ENCODE results near the gene PCDHA1.
"Not testable (repeated sequence)": the region's sequence is repeated elsewhere in the genome, so short reads cannot be mapped to it uniquely, and the experiment has no call there.

PCDHA1 gene

DNA sequence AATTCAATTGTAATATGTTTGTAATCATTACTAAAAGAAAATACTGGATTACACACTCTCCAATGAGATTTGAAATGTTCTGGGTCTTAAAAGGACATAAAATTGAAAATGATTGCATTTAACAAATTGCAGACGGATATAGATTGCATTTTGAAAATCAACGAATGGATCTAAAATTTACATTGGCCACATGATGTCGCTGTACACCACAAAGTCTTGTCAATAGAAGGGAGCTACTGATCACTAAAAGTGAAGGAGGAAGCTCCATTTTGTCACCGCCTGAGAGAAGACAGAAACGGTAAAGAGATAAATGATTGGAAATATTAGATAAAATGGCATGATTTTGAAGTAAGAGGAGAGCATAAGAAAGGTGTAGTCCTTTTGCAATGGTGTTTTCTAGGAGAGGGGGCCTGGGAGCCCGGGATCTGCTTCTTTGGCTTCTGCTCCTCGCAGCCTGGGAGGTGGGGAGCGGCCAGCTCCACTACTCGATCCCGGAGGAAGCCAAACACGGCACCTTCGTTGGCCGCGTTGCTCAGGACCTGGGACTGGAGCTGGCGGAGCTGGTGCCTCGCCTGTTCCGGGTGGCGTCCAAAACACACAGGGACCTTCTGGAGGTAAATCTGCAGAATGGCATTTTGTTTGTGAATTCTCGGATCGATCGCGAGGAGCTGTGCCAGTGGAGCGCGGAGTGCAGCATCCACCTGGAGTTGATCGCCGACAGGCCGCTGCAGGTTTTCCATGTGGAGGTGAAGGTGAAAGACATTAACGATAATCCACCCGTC, at the start of gene PCDHA1:
PCDHA1 (plus strand) TSS at position 236 of the 782 bp plus-strand sequence.
- Histone ChIP-seq H3K27ac (ENCODE audit: low read depth, low read length) (no peak within 1 kb of the TSS), H3K9ac (ENCODE audit: low read length) (no peak within 1 kb of the TSS), H3K4me1 (ENCODE audit: control insufficient read depth, insufficient read depth, low read length) (no peaks in the 10 kb centered on the region), H3K36me3 (ENCODE audit: control insufficient read depth, insufficient read depth, low read length) (no peaks in the 10 kb centered on the region), H3K27me3 (ENCODE audit: control insufficient read depth, insufficient read depth, low read length) (no peaks in the 10 kb centered on the region), H3K4me3 (ENCODE audit: low read length) (no peak within 1 kb of the TSS)

DNA sequence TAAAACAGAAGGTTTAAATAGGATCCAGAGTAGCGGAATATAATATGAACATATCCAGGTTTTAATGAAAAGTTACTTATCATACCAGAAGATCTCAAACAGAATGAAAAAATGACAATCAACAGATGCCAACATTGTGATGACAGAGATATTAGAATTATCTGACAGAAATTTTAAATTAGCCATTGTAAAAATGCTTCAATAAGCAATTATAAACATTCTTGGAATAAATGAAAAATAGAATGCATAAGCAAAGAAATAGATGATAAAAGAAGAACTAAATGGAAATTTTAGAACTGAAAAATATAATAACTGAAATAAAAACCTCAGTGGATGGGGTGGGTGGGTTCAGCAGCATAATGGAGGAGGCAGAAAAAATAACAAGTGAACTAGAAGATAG, 48.5 kb upstream of the PCDHA1 start:
- H3K27ac ChIP-seq (ENCODE audit: low read depth, low read length) = no peak overlapping the region
- no peaks in the 10 kb centered on the region for H3K27me3 ChIP-seq (ENCODE audit: control insufficient read depth, insufficient read depth, low read length)
- H3K4me1 ChIP-seq (ENCODE audit: control insufficient read depth, insufficient read depth, low read length) = no peaks in the 10 kb centered on the region
- H3K4me3 ChIP-seq (ENCODE audit: low read length) = no peak overlapping the region
- no peak overlapping the region for H3K9ac ChIP-seq (ENCODE audit: low read length)
- no peaks in the 10 kb centered on the region for H3K36me3 ChIP-seq (ENCODE audit: control insufficient read depth, insufficient read depth, low read length)

DNA sequence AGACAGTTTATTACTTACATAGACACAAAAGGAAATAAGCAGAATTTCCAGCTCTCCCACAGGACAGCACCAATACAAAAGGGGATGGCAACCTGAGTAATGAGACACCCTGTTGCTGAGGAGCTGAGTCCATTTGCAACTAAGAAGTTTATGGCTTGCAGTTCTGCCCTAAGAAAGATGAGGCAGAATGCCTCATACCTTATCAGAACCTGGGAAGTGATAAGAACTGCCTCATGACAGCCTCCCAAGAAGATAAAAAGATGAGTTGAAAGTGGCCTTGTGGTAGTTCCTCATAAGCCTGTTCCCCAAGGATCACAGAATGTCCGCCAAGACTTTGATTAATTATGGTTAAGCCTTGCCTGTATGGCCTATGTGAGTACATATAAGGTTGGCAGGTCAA, 44.0 kb upstream of the PCDHA1 start:
- Histone ChIP-seq H3K27ac (ENCODE audit: low read depth, low read length) (no peak overlapping the region), H3K36me3 (ENCODE audit: control insufficient read depth, insufficient read depth, low read length) (no peaks in the 10 kb centered on the region), H3K9ac (ENCODE audit: low read length) (no peak overlapping the region), H3K27me3 (ENCODE audit: control insufficient read depth, insufficient read depth, low read length) (no peaks in the 10 kb centered on the region), H3K4me1 (ENCODE audit: control insufficient read depth, insufficient read depth, low read length) (no peaks in the 10 kb centered on the region), H3K4me3 (ENCODE audit: low read length) (no peak overlapping the region)

DNA sequence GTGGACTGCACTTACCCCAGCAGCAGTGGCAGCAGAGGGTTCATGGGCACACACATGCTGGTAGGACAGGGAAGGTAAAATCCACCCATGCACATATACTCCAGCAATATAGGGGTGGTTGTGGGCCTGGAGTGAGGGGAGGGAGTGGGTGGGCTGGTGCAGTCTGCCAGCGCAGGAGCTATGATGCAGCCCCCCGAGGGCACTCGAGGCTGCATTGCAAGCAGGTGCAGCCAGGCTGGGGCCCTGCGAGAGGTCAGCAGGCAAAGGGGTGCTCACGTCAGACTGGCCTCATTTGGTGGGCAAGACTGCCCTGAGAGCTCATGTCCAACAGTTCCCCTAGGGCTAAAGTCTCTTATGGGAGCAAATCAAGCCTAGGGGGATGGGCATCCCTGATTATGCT, 32.4 kb upstream of the PCDHA1 start:
- Histone ChIP-seq H3K4me3 (ENCODE audit: low read length) (no peak overlapping the region), H3K27me3 (ENCODE audit: control insufficient read depth, insufficient read depth, low read length) (no peaks in the 10 kb centered on the region), H3K27ac (ENCODE audit: low read depth, low read length) (no peak overlapping the region), H3K9ac (ENCODE audit: low read length) (no peak overlapping the region), H3K36me3 (ENCODE audit: control insufficient read depth, insufficient read depth, low read length) (no peaks in the 10 kb centered on the region), H3K4me1 (ENCODE audit: control insufficient read depth, insufficient read depth, low read length) (no peaks in the 10 kb centered on the region)

DNA sequence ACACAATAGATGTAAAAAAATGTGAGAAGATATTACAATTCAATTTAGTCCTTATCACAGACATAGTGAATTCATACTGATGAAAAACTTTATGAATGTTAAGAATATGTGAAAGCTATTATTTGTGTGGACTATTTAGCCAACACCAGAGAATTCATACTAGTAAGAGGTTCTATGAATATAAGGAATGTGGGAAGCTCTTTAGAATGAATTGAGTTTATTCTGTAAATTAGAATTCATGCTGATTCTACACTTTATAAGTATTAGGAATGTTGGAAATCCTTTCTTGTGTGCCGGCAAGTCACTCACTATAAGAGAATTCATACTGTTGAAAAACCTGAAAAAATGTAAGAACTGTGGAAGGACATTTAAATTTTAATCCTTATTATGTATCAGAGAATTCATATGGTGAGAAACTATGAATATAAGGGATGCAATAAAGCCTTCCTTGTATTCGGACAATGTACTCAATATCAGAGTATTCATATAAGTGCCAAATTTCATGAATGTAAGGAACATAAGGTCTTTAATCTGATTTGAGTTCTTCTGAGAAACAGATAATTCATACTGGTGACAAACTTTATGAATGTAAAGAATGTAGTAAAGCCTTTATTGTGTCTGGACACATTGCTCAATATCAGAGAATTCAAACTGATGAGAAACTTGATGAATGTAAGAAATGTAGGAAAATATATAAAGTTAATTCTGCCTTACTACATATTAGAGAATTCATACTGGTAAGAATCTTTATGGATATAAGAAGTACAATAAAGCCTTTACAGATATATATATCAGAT, 21.6 kb upstream of the PCDHA1 start:
- Histone ChIP-seq H3K27me3 (ENCODE audit: control insufficient read depth, insufficient read depth, low read length) (no peaks in the 10 kb centered on the region), H3K36me3 (ENCODE audit: control insufficient read depth, insufficient read depth, low read length) (no peaks in the 10 kb centered on the region), H3K27ac (ENCODE audit: low read depth, low read length) (no peak overlapping the region), H3K4me3 (ENCODE audit: low read length) (no peak overlapping the region), H3K4me1 (ENCODE audit: control insufficient read depth, insufficient read depth, low read length) (no peaks in the 10 kb centered on the region), H3K9ac (ENCODE audit: low read length) (no peak overlapping the region)

DNA sequence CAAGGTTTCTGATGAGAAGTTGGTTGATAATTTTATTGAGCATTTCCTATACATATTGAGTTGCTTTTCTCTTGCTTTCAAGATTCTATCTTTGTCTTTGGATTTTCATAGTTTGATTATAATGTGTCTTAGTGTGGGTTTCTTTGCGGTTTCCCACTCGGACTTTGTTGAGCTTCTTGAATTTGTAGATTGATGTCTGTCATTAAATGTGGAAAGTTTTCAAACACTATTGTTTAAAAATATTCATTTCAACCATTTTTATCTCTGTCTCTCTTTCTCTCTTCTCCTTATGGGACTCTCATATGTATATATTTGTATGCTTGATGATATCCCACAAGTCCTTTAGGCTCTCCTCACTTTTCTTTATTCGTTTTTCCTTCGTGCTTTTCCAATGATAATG, 18.5 kb upstream of the PCDHA1 start:
- Histone ChIP-seq H3K27me3 (ENCODE audit: control insufficient read depth, insufficient read depth, low read length) (no peaks in the 10 kb centered on the region), H3K36me3 (ENCODE audit: control insufficient read depth, insufficient read depth, low read length) (no peaks in the 10 kb centered on the region), H3K4me3 (ENCODE audit: low read length) (no peak overlapping the region), H3K27ac (ENCODE audit: low read depth, low read length) (no peak overlapping the region), H3K9ac (ENCODE audit: low read length) (no peak overlapping the region), H3K4me1 (ENCODE audit: control insufficient read depth, insufficient read depth, low read length) (no peaks in the 10 kb centered on the region)

DNA sequence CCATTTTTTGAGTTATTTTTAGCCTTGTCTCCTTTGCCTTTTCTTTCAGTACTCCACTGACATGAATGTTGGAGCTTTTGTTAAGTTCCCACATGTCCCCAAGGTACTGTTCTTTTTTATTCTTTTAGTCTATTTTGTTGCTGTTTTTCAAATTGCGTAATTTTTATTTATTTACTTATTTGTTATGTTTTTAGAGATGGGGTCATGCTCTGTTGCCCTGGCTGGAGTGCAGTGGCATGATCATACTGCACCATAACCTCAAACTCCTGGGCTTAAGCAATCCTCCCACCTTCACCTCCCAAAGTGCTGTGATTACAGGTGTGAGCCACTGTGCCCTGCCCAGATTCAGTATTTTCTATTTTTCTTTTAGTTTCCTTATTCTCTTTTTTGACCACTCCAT, 5.4 kb upstream of the PCDHA1 start:
- no peak overlapping the region for H3K4me3 ChIP-seq (ENCODE audit: low read length)
- H3K36me3 ChIP-seq (ENCODE audit: control insufficient read depth, insufficient read depth, low read length) = no peaks in the 10 kb centered on the region
- no peaks in the 10 kb centered on the region for H3K27me3 ChIP-seq (ENCODE audit: control insufficient read depth, insufficient read depth, low read length)
- H3K4me1 ChIP-seq (ENCODE audit: control insufficient read depth, insufficient read depth, low read length) = no peaks in the 10 kb centered on the region
- no peak overlapping the region for H3K9ac ChIP-seq (ENCODE audit: low read length)
- no peak overlapping the region for H3K27ac ChIP-seq (ENCODE audit: low read depth, low read length)

DNA sequence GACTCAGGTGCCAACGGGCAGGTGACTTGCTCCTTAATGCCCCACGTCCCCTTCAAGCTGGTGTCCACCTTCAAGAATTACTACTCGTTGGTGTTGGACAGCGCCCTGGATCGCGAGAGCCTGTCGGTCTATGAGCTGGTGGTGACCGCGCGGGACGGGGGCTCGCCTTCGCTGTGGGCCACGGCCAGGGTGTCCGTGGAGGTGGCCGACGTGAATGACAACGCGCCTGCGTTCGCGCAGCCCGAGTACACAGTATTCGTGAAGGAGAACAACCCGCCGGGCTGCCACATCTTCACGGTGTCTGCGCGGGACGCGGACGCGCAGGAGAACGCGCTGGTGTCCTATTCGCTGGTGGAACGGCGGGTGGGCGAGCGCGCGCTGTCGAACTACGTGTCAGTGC, 1.5 kb downstream of the PCDHA1 start:
- not testable (repeated sequence) for H3K4me1 ChIP-seq (ENCODE audit: control insufficient read depth, insufficient read depth, low read length); H3K27me3 ChIP-seq (ENCODE audit: control insufficient read depth, insufficient read depth, low read length); H3K9ac ChIP-seq (ENCODE audit: low read length); H3K4me3 ChIP-seq (ENCODE audit: low read length); H3K27ac ChIP-seq (ENCODE audit: low read depth, low read length); H3K36me3 ChIP-seq (ENCODE audit: control insufficient read depth, insufficient read depth, low read length)

DNA sequence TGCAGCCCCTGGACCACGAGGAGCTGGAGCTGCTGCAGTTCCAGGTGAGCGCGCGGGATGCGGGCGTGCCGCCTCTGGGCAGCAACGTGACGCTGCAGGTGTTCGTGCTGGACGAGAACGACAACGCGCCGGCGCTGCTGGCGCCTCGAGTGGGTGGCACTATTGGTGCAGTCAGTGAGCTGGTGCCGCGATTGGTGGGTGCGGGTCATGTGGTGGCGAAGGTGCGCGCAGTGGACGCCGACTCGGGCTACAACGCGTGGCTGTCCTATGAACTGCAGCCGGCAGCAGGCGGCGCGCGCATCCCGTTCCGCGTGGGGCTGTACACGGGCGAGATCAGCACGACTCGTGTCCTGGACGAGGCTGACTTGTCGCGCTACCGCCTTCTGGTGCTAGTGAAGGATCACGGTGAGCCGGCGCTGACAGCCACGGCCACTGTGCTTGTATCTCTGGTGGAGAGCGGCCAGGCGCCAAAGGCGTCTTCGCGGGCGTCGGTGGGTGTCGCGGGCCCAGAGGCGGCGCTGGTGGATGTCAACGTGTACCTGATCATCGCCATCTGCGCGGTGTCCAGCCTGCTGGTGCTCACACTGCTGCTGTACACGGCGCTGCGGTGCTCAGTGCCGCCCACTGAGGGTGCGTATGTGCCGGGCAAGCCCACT, 2.0 kb downstream of the PCDHA1 start:
- not testable (repeated sequence) for H3K4me3 ChIP-seq (ENCODE audit: low read length); H3K27me3 ChIP-seq (ENCODE audit: control insufficient read depth, insufficient read depth, low read length); H3K36me3 ChIP-seq (ENCODE audit: control insufficient read depth, insufficient read depth, low read length); H3K27ac ChIP-seq (ENCODE audit: low read depth, low read length); H3K4me1 ChIP-seq (ENCODE audit: control insufficient read depth, insufficient read depth, low read length); H3K9ac ChIP-seq (ENCODE audit: low read length)

DNA sequence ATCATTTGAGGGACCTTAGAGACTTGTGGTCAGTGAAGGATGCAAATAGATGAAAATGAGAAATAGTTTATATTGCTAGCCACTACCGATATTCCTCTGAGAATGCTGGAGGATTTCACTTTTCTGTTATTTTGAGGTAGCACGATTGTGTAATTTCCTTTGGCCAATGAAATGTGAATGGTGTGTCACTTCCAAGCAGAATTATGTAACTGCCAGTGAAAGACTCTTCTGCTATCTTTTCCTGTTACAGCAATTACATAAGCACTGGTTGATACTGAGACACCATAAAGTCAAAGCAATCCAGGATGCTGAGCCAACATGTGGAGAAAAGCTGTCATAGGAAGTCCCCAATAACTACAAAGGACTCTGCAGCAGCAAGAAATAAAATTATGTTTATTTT, 5.1 kb downstream of the PCDHA1 start:
- Histone ChIP-seq H3K36me3 (ENCODE audit: control insufficient read depth, insufficient read depth, low read length) (no peaks in the 10 kb centered on the region), H3K4me1 (ENCODE audit: control insufficient read depth, insufficient read depth, low read length) (no peaks in the 10 kb centered on the region), H3K27me3 (ENCODE audit: control insufficient read depth, insufficient read depth, low read length) (no peaks in the 10 kb centered on the region), H3K9ac (ENCODE audit: low read length) (no peak overlapping the region), H3K27ac (ENCODE audit: low read depth, low read length) (no peak overlapping the region), H3K4me3 (ENCODE audit: low read length) (no peak overlapping the region)

DNA sequence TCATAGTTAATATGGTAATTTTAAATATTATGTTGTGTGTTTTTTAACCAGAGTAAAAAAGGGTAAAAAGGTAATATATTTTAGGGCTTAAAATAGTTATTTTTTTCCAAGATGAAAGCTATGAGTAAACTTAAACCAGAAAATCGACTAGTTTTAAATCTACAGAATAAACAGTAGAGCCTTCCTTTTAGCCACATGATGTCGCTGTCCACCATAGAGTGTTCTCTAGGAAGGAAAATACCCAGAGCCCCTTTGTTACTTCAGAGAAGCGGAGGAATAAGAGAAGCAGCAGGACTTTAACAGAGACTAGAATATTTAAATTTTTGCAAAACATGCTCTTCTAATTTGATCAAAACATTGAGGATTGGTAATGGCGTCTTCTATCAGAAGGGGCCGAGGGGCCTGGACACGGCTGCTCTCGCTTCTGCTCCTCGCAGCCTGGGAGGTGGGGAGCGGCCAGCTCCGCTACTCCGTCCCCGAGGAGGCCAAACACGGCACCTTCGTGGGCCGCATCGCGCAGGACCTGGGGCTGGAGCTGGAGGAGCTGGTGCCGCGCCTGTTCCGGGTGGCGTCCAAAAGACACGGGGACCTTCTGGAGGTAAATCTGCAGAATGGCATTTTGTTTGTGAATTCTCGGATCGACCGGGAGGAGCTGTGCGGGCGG, 8.8 kb downstream of the PCDHA1 start, which contains the start of gene PCDHA2:
PCDHA2 (plus strand) TSS at position 258 of the 664 bp plus-strand sequence.
- Histone ChIP-seq H3K4me1 (ENCODE audit: control insufficient read depth, insufficient read depth, low read length) (no peaks in the 10 kb centered on the region), H3K36me3 (ENCODE audit: control insufficient read depth, insufficient read depth, low read length) (no peaks in the 10 kb centered on the region), H3K27me3 (ENCODE audit: control insufficient read depth, insufficient read depth, low read length) (no peaks in the 10 kb centered on the region), H3K9ac (ENCODE audit: low read length) (no peak within 1 kb of the TSS), H3K4me3 (ENCODE audit: low read length) (no peak within 1 kb of the TSS), H3K27ac (ENCODE audit: low read depth, low read length) (no peak within 1 kb of the TSS)

DNA sequence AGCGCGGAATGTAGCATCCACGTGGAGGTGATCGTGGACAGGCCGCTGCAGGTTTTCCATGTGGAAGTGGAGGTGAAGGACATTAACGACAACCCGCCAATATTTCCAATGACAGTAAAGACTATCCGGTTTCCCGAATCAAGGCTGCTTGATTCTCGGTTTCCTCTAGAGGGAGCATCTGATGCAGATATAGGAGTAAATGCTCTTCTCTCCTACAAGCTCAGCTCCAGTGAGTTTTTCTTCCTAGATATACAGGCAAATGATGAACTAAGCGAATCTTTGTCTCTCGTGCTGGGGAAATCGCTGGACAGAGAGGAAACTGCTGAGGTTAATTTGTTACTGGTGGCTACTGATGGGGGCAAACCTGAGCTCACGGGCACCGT, 9.3 kb downstream of the PCDHA1 start:
- H3K4me1 ChIP-seq (ENCODE audit: control insufficient read depth, insufficient read depth, low read length) = no peaks in the 10 kb centered on the region
- no peak overlapping the region for H3K27ac ChIP-seq (ENCODE audit: low read depth, low read length)
- no peak overlapping the region for H3K4me3 ChIP-seq (ENCODE audit: low read length)
- H3K27me3 ChIP-seq (ENCODE audit: control insufficient read depth, insufficient read depth, low read length) = no peaks in the 10 kb centered on the region
- H3K36me3 ChIP-seq (ENCODE audit: control insufficient read depth, insufficient read depth, low read length) = no peaks in the 10 kb centered on the region
- no peak overlapping the region for H3K9ac ChIP-seq (ENCODE audit: low read length)
